ENCODE measurements around the gene MACROH2A2.
"Not testable (repeated sequence)": the region's sequence is repeated elsewhere in the genome, so short reads cannot be mapped to it uniquely, and the experiment has no call there.

MACROH2A2 gene

GRCh38 chr10:70101668-70102067, 49.0 kb downstream of the MACROH2A2 start:
- DNase-seq (ENCODE audit: low read depth): no peak

- no peak for DNase-seq (ENCODE audit: low read depth)
Measured at GRCh38 chr10:70106958-70107791, 54.5 kb downstream of the MACROH2A2 start.

GRCh38 chr10:70109064-70109729, 56.6 kb downstream of the MACROH2A2 start:
- DNase-seq (ENCODE audit: low read depth): no peak

- DNase-seq (ENCODE audit: low read depth): no peak
Measured at GRCh38 chr10:70111496-70111895, 58.9 kb downstream of the MACROH2A2 start.

GRCh38 chr10:70112071-70112470, 59.4 kb downstream of the MACROH2A2 start:
- DNase-seq (ENCODE audit: low read depth): no peak

- no peak for DNase-seq (ENCODE audit: low read depth)
Measured at GRCh38 chr10:70114902-70115301, 62.3 kb downstream of the MACROH2A2 start.

GRCh38 chr10:70115948-70116682, 63.5 kb downstream of the MACROH2A2 start:
- DNase-seq (ENCODE audit: low read depth): no peak

- DNase-seq (ENCODE audit: low read depth): no peak
Measured at GRCh38 chr10:70117646-70118045, 65.0 kb downstream of the MACROH2A2 start.

GRCh38 chr10:70118196-70118595, 65.5 kb downstream of the MACROH2A2 start:
- no peak for DNase-seq (ENCODE audit: low read depth)

- DNase-seq (ENCODE audit: low read depth): no peak
Measured at GRCh38 chr10:70119197-70119596, 66.6 kb downstream of the MACROH2A2 start.

GRCh38 chr10:70119623-70120022, 67.0 kb downstream of the MACROH2A2 start:
- no peak for DNase-seq (ENCODE audit: low read depth)

- no peak for DNase-seq (ENCODE audit: low read depth)
Measured at GRCh38 chr10:70120417-70120816, 67.8 kb downstream of the MACROH2A2 start.

- no peak for DNase-seq (ENCODE audit: low read depth)
Measured at GRCh38 chr10:70121281-70121949, 68.8 kb downstream of the MACROH2A2 start.

- no peak for DNase-seq (ENCODE audit: low read depth)
Measured at GRCh38 chr10:70122742-70123141, 70.1 kb downstream of the MACROH2A2 start.

GRCh38 chr10:70123166-70123565, 70.5 kb downstream of the MACROH2A2 start:
- not testable (repeated sequence) for DNase-seq (ENCODE audit: low read depth)

- no peak for DNase-seq (ENCODE audit: low read depth)
Measured at GRCh38 chr10:70123817-70124216, 71.2 kb downstream of the MACROH2A2 start.

GRCh38 chr10:70124415-70124814, 71.8 kb downstream of the MACROH2A2 start:
- DNase-seq (ENCODE audit: low read depth): no peak

GRCh38 chr10:70124918-70125317, 72.3 kb downstream of the MACROH2A2 start:
- no peak for DNase-seq (ENCODE audit: low read depth)

GRCh38 chr10:70125918-70126552, 73.4 kb downstream of the MACROH2A2 start:
- DNase-seq (ENCODE audit: low read depth): no peak

- DNase-seq (ENCODE audit: low read depth): no peak
Measured at GRCh38 chr10:70126700-70127395, 74.2 kb downstream of the MACROH2A2 start.
